ENCODE data around the gene STK24. TPM values are rescaled to one million over a fixed set of nuclear protein-coding genes. Genes with fewer than 3 reads are reported as not detected.

Gene STK24
- total RNA-seq, 2 donors from 2014 or later = 175 to 207 TPM

- Mint-ChIP-seq H3K27ac (no peak overlapping the region), H3K36me3 (ENCODE audit: insufficient read depth in 2 of 2) (peaks cover 2 to 8% of the 10 kb centered on the region in 2 donors)
- ATAC-seq (replicated peaks in 1 of 2) = no peak
Observed at GRCh38 chr13:98506728-98507230, 70.1 kb downstream of the STK24 start.

DNA sequence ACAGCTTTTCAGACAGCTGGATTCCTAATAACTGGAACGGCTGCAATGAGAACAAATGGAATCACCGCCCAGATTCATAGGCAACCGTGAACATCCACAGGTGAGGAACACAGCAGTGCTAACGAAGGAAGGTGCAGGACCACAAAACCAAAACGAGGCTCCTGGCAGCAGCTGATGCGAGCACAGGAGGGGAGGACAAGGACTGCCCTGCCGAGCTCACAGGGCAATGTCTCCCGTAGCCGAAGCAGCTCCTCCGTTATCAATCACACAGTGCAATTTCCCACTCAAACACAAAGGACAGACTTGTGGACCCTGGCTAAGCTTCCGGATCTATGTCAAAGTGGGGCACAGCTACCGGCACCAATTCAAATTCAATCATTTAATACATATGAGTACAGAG, 70.6 kb downstream of the STK24 start:
- peaks cover 2 to 8% of the 10 kb centered on the region in 2 donors for H3K36me3 Mint-ChIP-seq (ENCODE audit: insufficient read depth in 2 of 2)
- H3K27ac Mint-ChIP-seq = peak overlapping the region; percentile 53
- H3K4me3 Mint-ChIP-seq = peak overlapping the region in 1 of 2 donors; percentile 59
- ATAC-seq (replicated peaks in 1 of 2) (no peak), DNase-seq (no peak)
- no peaks in the 10 kb centered on the region for H3K27me3 Mint-ChIP-seq (ENCODE audit: low read depth)
- H3K4me1 Mint-ChIP-seq (ENCODE audit: low read depth) = peaks cover 95% of the 10 kb centered on the region
- no peaks in the 10 kb centered on the region for H3K9me3 Mint-ChIP-seq

More at GRCh38 chr13:98506728-98507230, 70.1 kb downstream of the STK24 start:
- Mint-ChIP-seq H3K4me3 (no peak overlapping the region), H3K9me3 (no peaks in the 10 kb centered on the region), H3K4me1 (ENCODE audit: low read depth) (peaks cover 98% of the 10 kb centered on the region), H3K27me3 (ENCODE audit: low read depth) (no peaks in the 10 kb centered on the region)
- DNase-seq = no peak

DNA sequence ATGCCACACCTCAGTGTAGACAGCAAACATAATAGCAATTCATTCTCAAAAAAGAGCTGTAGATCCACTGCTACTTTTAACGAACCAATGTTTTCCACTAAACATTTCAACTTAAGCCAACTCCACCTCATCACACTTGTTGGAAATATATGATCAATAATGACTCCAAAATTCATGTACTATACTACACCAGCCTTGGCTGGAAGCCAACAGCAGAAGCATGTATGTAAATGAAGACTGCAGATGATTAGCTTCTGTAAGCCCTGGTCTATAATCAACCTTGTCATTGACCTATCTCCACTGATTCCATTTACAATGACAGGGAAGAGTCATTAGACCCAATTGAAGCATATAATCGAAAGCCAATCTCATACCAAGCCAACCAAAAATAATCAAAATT, 71.7 kb downstream of the STK24 start:
- no peaks in the 10 kb centered on the region for H3K9me3 Mint-ChIP-seq
- peaks cover 0 to 4% of the 10 kb centered on the region in 2 donors for H3K36me3 Mint-ChIP-seq (ENCODE audit: insufficient read depth in 2 of 2)
- no peaks in the 10 kb centered on the region for H3K27me3 Mint-ChIP-seq (ENCODE audit: low read depth)
- peak overlapping the region in 1 of 2 donors; percentile 59 for H3K4me3 Mint-ChIP-seq
- H3K4me1 Mint-ChIP-seq (ENCODE audit: low read depth) = peaks cover 88% of the 10 kb centered on the region
- DNase-seq (no peak), ATAC-seq (replicated peaks in 1 of 2) (no peak)
- H3K27ac Mint-ChIP-seq = no peak overlapping the region

GRCh38 chr13:98504371-98504963, 72.4 kb downstream of the STK24 start:
- H3K27ac Mint-ChIP-seq = peak overlapping the region; percentile 74
- H3K27me3 Mint-ChIP-seq (ENCODE audit: low read depth) = no peaks in the 10 kb centered on the region
- peak; percentile 92 to 94 for ATAC-seq (replicated peaks in 1 of 2)
- peaks cover 84% of the 10 kb centered on the region for H3K4me1 Mint-ChIP-seq (ENCODE audit: low read depth)
- H3K4me3 Mint-ChIP-seq = peak overlapping the region; percentile 11 to 66
- H3K36me3 Mint-ChIP-seq (ENCODE audit: insufficient read depth in 2 of 2) = peaks cover 0 to 3% of the 10 kb centered on the region in 2 donors
- DNase-seq = peak; percentile 54 to 56
- no peaks in the 10 kb centered on the region for H3K9me3 Mint-ChIP-seq

DNA sequence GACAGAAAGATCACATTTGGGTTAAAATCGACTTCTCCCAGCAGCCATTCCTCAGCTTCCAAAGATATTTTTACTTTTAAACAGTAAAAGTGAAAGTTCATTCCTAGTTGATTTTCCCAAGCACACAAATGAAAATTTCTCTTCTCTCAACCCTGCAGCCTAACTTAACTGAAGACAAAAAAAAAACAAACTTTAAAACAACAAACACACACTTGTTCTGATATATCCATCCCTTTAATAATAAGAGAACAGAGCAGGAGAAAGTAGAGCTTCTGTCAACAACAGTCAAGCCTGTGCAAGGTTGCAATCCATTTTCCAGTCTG, 72.9 kb downstream of the STK24 start:
- ATAC-seq (replicated peaks in 1 of 2) = no peak
- Mint-ChIP-seq H3K27ac (peak overlapping the region; percentile 74), H3K27me3 (ENCODE audit: low read depth) (no peaks in the 10 kb centered on the region), H3K9me3 (no peaks in the 10 kb centered on the region), H3K4me1 (ENCODE audit: low read depth) (peaks cover 81% of the 10 kb centered on the region), H3K4me3 (peak overlapping the region in 1 of 2 donors; percentile 66), H3K36me3 (ENCODE audit: insufficient read depth in 2 of 2) (peaks cover 0 to 3% of the 10 kb centered on the region in 2 donors)
- DNase-seq = no peak

GRCh38 chr13:98503175-98504028, 73.5 kb downstream of the STK24 start:
- Mint-ChIP-seq H3K9me3 (no peaks in the 10 kb centered on the region), H3K27ac (no peak overlapping the region), H3K27me3 (ENCODE audit: low read depth) (no peaks in the 10 kb centered on the region), H3K36me3 (ENCODE audit: insufficient read depth in 2 of 2) (peaks cover 0 to 3% of the 10 kb centered on the region in 2 donors), H3K4me3 (peak overlapping the region in 1 of 2 donors; percentile 66), H3K4me1 (ENCODE audit: low read depth) (peaks cover 79% of the 10 kb centered on the region)
- DNase-seq (no peak), ATAC-seq (replicated peaks in 1 of 2) (no peak)

GRCh38 chr13:98500963-98501421, 75.9 kb downstream of the STK24 start:
- no peaks in the 10 kb centered on the region for H3K27me3 Mint-ChIP-seq (ENCODE audit: low read depth)
- H3K4me3 Mint-ChIP-seq = no peak overlapping the region
- peaks cover 77% of the 10 kb centered on the region for H3K4me1 Mint-ChIP-seq (ENCODE audit: low read depth)
- no peak for ATAC-seq (replicated peaks in 1 of 2)
- H3K27ac Mint-ChIP-seq = no peak overlapping the region
- no peaks in the 10 kb centered on the region for H3K9me3 Mint-ChIP-seq
- no peak for DNase-seq
- H3K36me3 Mint-ChIP-seq (ENCODE audit: insufficient read depth in 2 of 2) = peaks cover 0 to 4% of the 10 kb centered on the region in 2 donors

DNA sequence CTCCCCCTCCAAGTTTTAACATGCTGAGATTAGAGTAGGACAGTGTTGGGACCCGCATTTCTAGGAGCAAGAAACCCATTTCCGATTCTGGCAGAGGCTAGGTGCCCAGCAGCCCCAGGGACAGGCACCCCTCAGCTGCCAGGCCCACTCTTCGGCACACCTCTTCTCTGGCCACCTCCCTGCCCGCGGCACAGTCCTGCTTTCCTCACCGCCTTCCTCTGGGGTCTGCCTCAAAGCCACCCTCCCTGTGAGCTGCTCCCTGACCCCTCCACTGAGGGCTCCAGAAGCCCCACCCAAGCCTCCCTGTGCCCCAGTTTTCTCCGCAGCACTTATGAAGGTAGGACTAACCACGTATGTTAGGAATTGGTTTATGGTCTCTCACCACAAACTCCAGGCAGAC, 79.9 kb downstream of the STK24 start:
- ATAC-seq (replicated peaks in 1 of 2) (no peak), DNase-seq (no peak)
- no peaks in the 10 kb centered on the region for H3K27me3 Mint-ChIP-seq (ENCODE audit: low read depth)
- no peak overlapping the region for H3K4me3 Mint-ChIP-seq
- peak overlapping the region; percentile 14 for H3K27ac Mint-ChIP-seq
- no peaks in the 10 kb centered on the region for H3K9me3 Mint-ChIP-seq
- H3K36me3 Mint-ChIP-seq (ENCODE audit: insufficient read depth in 2 of 2) = peaks cover 0 to 5% of the 10 kb centered on the region in 2 donors
- H3K4me1 Mint-ChIP-seq (ENCODE audit: low read depth) = peaks cover 56% of the 10 kb centered on the region

- no peak overlapping the region for H3K4me3 Mint-ChIP-seq
- no peaks in the 10 kb centered on the region for H3K9me3 Mint-ChIP-seq
- ATAC-seq (replicated peaks in 1 of 2) (no peak), DNase-seq (no peak)
- peaks cover 54% of the 10 kb centered on the region for H3K4me1 Mint-ChIP-seq (ENCODE audit: low read depth)
- H3K36me3 Mint-ChIP-seq (ENCODE audit: insufficient read depth in 2 of 2) = peaks cover 0 to 5% of the 10 kb centered on the region in 2 donors
- H3K27ac Mint-ChIP-seq = peak overlapping the region; percentile 29
- no peaks in the 10 kb centered on the region for H3K27me3 Mint-ChIP-seq (ENCODE audit: low read depth)
Observed at GRCh38 chr13:98496479-98496791, 80.5 kb downstream of the STK24 start.

GRCh38 chr13:98495627-98496478, 81.1 kb downstream of the STK24 start:
- ATAC-seq (replicated peaks in 1 of 2) = no peak
- Mint-ChIP-seq H3K4me1 (ENCODE audit: low read depth) (peaks cover 52% of the 10 kb centered on the region), H3K4me3 (no peak overlapping the region), H3K9me3 (no peaks in the 10 kb centered on the region), H3K27me3 (ENCODE audit: low read depth) (no peaks in the 10 kb centered on the region), H3K36me3 (ENCODE audit: insufficient read depth in 2 of 2) (peaks cover 0 to 5% of the 10 kb centered on the region in 2 donors), H3K27ac (peak overlapping the region; percentile 29)
- no peak for DNase-seq

DNA sequence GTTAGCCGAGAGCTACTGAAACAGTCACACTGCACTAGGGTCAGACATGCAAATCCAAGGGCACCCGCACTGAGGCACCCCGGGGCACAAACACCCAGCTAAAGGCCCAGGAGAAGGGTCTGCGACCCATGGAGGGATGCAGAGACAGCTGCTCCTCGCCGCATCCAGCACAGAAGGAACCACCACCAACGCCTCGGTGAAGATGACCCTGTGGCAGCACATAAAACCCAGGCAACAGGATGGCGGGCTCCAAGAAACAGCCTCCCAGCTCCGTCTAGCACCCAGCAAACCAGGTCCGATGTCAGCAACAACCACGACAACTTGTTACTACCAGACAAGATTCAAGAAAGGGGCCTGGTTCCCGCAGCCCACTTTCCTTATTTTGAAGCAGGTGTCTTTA, 82.1 kb downstream of the STK24 start:
- H3K9me3 Mint-ChIP-seq = no peaks in the 10 kb centered on the region
- peaks cover 57% of the 10 kb centered on the region for H3K4me1 Mint-ChIP-seq (ENCODE audit: low read depth)
- no peaks in the 10 kb centered on the region for H3K27me3 Mint-ChIP-seq (ENCODE audit: low read depth)
- H3K27ac Mint-ChIP-seq = peak overlapping the region; percentile 42
- H3K36me3 Mint-ChIP-seq (ENCODE audit: insufficient read depth in 2 of 2) = peaks cover 0 to 5% of the 10 kb centered on the region in 2 donors
- no peak for DNase-seq
- H3K4me3 Mint-ChIP-seq = no peak overlapping the region
- no peak for ATAC-seq (replicated peaks in 1 of 2)

DNA sequence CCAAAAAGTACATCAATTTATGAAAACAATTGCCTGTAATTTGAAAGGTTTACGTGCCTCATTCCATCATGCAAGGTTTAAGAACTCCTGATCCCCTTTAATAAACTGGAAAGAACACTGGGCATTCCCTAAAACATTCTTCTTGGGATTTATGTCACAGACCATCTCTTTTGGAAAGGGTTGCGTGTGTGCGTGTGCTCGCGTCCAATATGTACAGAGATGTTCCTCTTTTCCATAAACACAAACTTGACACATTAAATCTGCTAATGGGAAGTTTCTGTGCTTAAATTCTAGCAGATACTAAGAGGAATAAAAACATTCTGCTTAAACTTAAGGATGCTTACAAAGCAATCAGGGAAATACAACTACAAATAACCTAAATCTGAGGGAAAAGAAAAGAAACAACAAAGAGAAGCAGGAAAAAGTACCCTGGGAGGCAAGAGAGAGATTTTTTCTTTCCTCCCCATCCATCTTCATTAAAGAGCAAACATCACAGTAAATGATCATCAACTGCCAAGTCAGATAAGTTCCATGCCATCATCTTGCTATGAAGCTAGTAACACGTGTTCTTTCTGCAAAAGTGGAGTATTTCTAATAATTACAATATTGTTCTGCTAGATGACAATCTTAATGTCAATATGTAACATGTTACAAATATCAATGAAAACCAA, 83.7 kb downstream of the STK24 start:
- no peaks in the 10 kb centered on the region for H3K9me3 Mint-ChIP-seq
- H3K4me3 Mint-ChIP-seq = no peak overlapping the region
- H3K27ac Mint-ChIP-seq = peak overlapping the region; percentile 64
- peaks cover 0 to 5% of the 10 kb centered on the region in 2 donors for H3K36me3 Mint-ChIP-seq (ENCODE audit: insufficient read depth in 2 of 2)
- DNase-seq = no peak
- no peaks in the 10 kb centered on the region for H3K27me3 Mint-ChIP-seq (ENCODE audit: low read depth)
- peaks cover 63% of the 10 kb centered on the region for H3K4me1 Mint-ChIP-seq (ENCODE audit: low read depth)
- ATAC-seq (replicated peaks in 1 of 2) = no peak
